Measurements from ENCODE around the gene NRAS.

GRCh38 chr1:114753143-114753542 is 36.6 kb upstream of the NRAS start:
- TF ChIP-seq EZH2phosphoT487 (IDR thresholded peaks at IDR 0.05; ENCODE audit: borderline replicate concordance, low read depth), result no peak
- TF ChIP-seq, protein P1, sequence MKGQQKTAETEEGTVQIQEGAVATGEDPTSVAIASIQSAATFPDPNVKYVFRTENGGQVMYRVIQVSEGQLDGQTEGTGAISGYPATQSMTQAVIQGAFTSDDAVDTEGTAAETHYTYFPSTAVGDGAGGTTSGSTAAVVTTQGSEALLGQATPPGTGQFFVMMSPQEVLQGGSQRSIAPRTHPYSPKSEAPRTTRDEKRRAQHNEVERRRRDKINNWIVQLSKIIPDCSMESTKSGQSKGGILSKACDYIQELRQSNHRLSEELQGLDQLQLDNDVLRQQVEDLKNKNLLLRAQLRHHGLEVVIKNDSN (IDR thresholded peaks at IDR 0.05; ENCODE audit: borderline replicate concordance, low read depth), result no peak
- TF ChIP-seq TCF12 (IDR thresholded peaks at IDR 0.05), result no peak
- no peak for TF ChIP-seq USF2 (IDR thresholded peaks at IDR 0.05; ENCODE audit: borderline replicate concordance, low read depth, low read length)
- TF ChIP-seq EP300 (IDR thresholded peaks at IDR 0.05; ENCODE audit: borderline replicate concordance in 1 of 2, low read depth in 1 of 2, low read length in 1 of 2), result no peak
- no peak for TF ChIP-seq RFX5 (IDR thresholded peaks at IDR 0.05; ENCODE audit: low read length)

All from SK-N-SH (cell line).